Ovary (tissue), 3 donors: Measurements from ENCODE around the gene DEDD2.

ENCODE experiments used
- CTCF ChIP-seq, 3 donors: fragments of 450-650 bp in 2 of 3; fragments of 200-600 bp in 1 of 3; IDR thresholded peaks; one replicate each; pipeline versions ENCODE4 v1.5.1 to v1.8.0; 2016 to 2022; ENCODE audit warnings: antibody characterized with exemption in 3 of 3, mild to moderate bottlenecking in 1 of 3
- POLR2A ChIP-seq: fragments of 450-650 bp; IDR thresholded peaks from one replicate; pipeline ENCODE4 v1.6.1; 2017; ENCODE audit warnings: antibody characterized with exemption, mild to moderate bottlenecking, moderate library complexity
- donor health status: DM: no; HTN: no; CAD: no.

GRCh38 chr19:42159942-42160341, 57.5 kb downstream of the DEDD2 start:
- no peak for TF ChIP-seq CTCF (IDR thresholded peaks at IDR 0.05)
- TF ChIP-seq POLR2A: no peak
